GM21786 (cell line): ENCODE results near the gene IFI27L1.
"Not testable (repeated sequence)": the region's sequence is repeated elsewhere in the genome, so short reads cannot be mapped to it uniquely, and the experiment has no call there.

Experiments used
- ATAC-seq: cut with Tn5 transposase; IDR thresholded peaks from one replicate; pipeline ENCODE4 v1.9.1; 2021; ENCODE audit not compliant: unreplicated experiment

Gene IFI27L1

GRCh38 chr14:94047581-94047980, 33.5 kb upstream of the IFI27L1 start:
- ATAC-seq, result no peak

DNA sequence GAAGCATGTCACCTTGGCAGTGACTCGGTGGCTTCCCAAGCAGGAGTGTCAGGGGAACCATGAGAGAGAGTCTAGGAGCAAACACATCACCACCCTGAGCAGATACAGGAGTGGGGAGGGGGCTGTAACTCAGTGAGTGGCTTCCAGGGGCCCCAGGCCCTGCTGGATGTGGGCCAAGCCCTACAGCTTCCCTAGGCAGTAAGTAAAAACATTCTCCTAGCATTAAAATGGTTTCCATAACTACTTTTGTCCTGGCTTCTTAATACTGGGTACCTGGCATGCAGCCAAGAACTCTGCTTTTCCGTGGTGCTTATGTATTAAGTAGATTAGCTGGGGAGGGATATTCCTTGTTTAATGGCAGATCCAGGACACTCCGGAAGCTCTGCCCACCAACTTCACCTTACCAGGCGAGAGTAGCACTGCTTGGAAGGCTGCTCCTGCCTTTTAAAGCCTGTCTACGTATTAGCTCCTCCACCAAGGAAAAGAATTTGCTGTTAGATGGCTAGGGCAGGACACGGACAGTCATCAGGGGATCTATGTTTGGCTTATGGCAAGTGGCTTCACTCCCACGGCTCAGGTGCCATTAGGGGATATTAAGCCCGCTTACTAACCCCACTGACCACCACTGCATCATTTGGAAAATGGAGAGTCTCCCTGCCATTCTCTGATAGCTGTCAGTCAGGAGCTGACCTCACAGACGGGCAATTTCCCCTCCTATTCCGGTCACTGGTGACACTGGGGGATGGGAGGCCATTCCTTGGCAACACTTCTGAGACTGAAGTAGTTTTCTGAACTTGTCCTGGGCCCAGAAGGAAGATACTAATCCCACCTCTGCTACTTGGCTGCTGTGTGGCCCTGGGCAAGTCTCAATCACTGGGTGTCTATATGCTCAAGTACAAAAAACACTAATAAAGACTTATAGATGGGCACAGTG, 32.2 kb upstream of the IFI27L1 start:
- no peak for ATAC-seq

DNA sequence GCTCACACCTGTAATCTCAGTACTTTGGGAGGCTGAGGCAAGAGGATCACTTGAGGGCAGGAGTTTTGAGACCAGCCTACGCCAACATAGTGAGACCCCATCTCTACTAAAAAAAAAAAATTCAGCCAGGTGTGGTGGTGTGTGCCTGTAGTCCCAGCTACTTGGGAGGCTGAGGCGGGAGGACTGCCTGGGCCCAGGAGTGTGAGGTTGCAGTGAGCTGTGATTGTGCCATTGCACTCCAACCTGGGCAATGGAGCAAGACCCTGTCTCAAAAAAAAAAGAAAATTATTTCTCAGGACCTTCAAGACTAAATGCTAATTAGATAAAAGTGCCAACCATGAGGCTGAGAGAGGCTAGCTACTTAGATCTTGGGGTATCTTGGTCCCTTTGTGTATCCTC, 31.5 kb upstream of the IFI27L1 start:
- no peak for ATAC-seq

DNA sequence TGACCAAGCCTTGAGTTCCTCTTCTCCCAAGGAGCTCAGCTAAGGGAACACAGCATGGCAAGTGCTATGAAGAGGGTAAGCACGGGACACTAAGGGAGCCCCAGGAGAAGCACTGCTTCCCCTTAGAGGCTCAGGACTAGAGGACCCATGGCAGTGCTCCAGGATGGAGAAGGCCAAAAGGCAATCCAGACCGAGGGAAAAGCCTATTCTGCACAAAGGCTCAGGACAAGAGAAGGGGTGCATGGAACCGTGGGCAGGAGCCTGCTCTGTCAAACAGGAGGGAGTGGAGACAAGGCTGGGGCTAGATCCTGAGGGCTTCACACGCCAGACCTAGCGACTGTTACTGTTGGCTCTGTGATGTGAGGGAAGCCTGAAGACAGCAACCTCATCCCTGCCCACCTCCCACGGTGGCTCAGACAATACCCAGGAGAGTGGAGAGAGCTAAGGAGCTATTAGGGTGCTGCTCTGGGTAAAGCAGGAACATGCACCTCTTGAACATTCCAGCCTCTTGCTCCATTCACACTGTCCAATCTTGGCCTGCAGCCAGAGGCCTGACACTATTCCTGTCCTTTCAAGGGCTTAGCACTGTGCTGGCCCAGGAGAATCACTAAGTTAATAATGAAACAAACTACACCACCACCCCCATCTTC, 30.8 kb upstream of the IFI27L1 start:
- no peak for ATAC-seq

GRCh38 chr14:94051115-94051514, 30.0 kb upstream of the IFI27L1 start:
- no peak for ATAC-seq

DNA sequence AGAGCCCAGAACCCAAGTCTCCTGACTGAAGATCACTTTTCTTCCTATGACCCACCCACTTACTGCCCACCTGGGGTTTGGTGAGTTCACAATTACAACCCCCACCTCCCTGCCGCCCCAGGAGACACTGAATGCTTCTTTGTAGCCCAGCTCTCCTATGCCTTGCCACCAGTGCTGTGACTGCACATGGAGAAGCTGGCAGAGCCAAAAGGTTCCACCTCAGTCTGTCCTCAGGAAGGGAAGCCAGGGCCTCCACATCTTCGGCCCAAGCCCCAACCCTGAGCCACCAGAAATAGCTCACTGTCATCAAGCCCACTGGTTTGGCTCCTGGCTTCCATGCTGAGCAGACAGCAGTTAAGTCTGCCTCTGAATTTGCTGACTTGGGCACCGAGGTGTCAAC, 29.3 kb upstream of the IFI27L1 start:
- no peak for ATAC-seq

- ATAC-seq, result no peak
Measured at GRCh38 chr14:94052199-94052598, 28.9 kb upstream of the IFI27L1 start.

DNA sequence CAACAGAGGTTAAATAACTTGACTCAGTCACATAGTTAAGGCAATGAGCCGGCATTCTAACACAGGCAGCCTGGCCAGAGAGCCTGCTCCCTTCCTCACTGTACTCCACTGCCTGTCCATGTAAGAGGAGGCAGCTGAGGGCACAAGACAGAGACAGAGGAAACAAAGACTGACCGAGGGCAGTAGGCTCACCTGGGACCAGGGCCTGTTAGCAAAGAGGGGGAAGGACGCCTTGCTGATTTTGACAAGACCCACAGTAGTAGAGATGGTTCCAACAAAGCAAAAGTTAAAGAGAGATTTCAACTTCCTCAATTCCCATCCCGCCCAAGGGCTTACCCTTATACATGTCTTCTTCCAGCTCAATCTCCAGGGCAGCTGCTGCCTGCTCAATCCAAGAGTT, 28.4 kb upstream of the IFI27L1 start:
- no peak for ATAC-seq

DNA sequence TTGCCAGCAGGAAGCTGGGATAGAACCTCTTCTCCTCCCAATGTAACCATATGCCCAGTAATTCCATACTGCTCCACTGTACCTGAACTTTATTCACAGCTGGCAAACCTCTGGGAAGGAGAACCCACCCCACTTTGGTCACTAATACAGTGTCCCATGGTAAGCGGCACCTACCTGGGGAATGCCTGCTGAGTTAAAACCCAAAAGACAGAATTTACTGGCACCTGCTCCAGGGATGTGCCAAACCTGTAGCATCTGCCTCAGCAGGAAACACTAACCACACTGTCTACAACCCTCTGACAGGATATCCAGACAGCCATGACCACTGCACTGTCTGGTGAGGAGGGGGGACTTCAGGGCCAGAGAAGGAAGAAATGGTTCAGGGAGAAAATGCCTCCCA, 26.7 kb upstream of the IFI27L1 start:
- no peak for ATAC-seq

DNA sequence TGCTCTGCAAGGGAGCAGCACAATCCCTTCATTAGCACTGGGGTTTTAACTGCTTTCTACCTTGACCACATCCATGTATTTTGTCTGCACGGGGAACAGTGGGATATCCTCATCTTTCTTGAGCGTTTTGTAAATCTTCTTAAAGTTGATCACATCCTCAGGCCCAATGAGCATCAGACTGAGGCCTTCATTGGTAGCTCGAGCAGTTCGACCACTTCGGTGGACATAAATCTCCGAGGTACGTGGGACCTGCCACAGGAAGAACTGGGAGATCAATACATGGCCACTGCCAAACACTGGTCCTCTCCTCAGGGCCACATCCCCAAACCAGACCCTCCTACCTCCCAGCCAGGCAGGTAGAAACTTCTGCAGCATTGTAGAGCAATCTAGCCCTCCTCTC, 26.2 kb upstream of the IFI27L1 start:
- ATAC-seq, result no peak

- ATAC-seq, result peak; percentile 79
Measured at GRCh38 chr14:94056579-94057308, 24.4 kb upstream of the IFI27L1 start.

DNA sequence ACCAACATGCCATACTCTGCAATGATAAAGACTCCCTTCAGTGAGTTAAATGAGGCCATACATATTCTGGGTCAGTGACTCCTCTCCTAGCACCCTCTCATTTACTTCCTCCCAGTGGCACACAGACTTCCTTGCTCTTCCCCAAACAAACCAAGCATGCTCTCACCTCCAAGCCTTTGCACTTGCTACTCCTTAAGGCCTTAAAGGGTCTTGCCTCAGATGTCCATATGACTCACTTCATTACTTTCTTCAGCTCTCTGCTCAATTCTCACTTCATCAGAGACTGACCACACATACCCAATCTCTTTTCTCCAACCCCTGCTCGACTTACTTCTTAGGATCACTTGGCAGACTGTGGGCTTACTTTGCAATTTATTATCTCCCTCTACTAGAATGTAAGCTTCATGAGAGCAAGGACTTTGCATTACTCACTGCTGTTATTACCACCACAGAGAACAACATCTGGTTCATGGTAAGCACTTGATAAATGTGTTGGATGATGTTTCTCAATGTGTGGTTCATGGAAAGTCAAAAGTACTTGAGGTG, 22.9 kb upstream of the IFI27L1 start:
- no peak for ATAC-seq

GRCh38 chr14:94058674-94059138, 22.4 kb upstream of the IFI27L1 start:
- ATAC-seq, result no peak

DNA sequence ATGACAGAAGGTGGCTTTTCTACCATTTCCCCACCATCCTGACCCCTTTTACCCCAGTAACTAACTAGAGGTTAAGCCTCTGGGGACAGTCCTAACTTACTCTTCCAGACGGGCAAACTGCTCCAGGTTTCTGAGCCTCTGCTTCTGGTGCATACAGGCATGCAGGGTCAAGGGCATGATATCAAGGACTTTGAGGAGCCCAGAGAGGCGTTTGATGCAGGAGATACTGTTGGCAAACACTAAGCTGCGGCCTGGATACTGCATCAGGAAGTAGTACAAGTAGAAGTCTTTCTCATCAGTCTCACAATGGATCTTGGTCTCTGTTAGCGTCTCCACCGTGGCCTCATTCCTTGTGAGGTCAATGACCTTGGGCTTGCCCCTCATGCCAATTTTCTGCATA, 21.1 kb upstream of the IFI27L1 start:
- no peak for ATAC-seq

GRCh38 chr14:94062344-94062940, 18.7 kb upstream of the IFI27L1 start:
- ATAC-seq, result no peak

DNA sequence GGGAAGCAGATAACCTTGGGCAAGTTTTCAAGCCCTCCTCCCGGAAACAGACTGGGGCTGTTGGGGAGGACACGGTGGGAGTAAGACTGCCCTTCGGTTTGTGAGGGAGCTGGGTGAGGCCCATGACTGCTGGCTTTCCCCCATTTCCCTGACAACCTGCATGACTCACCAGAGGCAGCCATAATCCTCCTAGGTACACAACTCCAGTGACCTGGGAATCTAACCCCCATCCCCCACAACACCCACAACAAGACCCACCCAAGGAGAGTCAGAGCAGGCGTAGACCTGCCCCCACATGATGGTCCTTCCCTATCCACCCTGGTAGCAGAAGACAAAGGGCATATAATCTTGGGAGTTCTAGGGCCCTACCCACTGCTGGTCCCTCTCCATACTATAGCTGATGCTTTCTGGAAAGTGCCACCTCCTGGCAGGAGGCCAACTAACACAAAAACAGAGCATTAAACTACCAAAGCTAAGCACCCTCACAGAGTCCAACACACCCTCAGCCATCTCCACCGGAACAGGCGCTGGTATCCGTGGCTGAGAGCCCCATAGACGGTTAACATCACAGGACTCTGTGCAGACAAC, 14.9 kb upstream of the IFI27L1 start:
- no peak for ATAC-seq

DNA sequence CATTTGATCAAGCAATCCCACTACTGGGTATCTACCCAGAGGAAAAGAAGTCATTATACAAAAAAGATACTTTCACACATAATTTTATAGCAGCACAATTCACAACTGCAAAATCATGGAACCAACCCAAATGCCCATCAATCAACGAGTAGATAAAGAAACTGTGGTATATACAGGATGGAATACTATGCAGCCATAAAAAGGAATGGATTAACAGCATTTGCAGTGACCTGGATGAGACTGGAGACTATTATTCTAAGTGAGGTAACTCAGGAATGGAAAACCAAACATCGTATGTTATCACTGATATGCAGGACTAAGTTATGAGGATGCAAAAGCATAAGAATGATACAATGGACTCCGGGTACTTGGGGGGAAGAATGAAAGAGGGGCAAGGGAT, 9.0 kb upstream of the IFI27L1 start:
- ATAC-seq, result not testable (repeated sequence)

DNA sequence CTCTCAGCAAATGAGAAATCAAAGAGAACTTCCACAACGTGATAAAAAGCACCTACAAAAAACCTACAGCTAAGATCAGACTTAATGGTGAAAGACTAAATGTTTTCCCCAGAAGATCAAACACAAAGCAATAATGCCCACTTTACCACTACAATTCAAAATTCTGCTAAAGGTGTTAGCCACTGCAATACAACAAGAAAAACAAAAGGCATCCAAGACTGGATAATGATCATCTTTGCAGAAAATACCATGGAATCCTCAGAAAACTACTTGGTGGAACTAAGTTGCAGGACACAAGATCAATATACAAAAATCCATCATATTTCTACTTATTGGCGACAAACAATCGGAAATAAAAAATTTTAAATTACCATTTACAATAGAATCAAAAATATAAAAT, 6.6 kb upstream of the IFI27L1 start:
- ATAC-seq, result no peak

GRCh38 chr14:94075008-94075407, 6.1 kb upstream of the IFI27L1 start:
- no peak for ATAC-seq

- ATAC-seq, result no peak
Measured at GRCh38 chr14:94077111-94077821, 3.8 kb upstream of the IFI27L1 start.
